Trophoblast cell (in vitro differentiated cells and primary cell): Measurements from ENCODE around the gene CLASP1.
A peak's percentile ranks its signal among the peaks of the same experiment; 100 is the strongest.
"Not testable (repeated sequence)": the region's sequence is repeated elsewhere in the genome, so short reads cannot be mapped to it uniquely, and the experiment has no call there.

Experiments used
- DNase-seq, 2 donors: peaks; one replicate each; pipeline ENCODE4 v3.0.0-alpha.2; 2016
- H2AFZ ChIP-seq: 2 replicates; pipeline ENCODE4 v1.6.1; 2013; ENCODE audit warnings: low read length, moderate library complexity, mild to moderate bottlenecking; ENCODE audit not compliant: insufficient read depth, poor library complexity
- H2AK5ac ChIP-seq: 2 replicates; pipeline ENCODE4 v1.6.1; 2013; ENCODE audit warnings: mild to moderate bottlenecking, low read length
- H2BK120ac ChIP-seq: 2 replicates; pipeline ENCODE4 v1.6.1; 2013; ENCODE audit warnings: low read length, mild to moderate bottlenecking, moderate library complexity; ENCODE audit not compliant: insufficient read depth, poor library complexity
- H2BK12ac ChIP-seq: 2 replicates; pipeline ENCODE4 v1.6.1; 2013; ENCODE audit warnings: mild to moderate bottlenecking, low read length, moderate library complexity
- H2BK5ac ChIP-seq: 2 replicates; pipeline ENCODE4 v1.6.1; 2013; ENCODE audit warnings: low read length, low read depth, moderate library complexity, mild to moderate bottlenecking; ENCODE audit not compliant: poor library complexity
- H3K14ac ChIP-seq: 2 replicates; pipeline ENCODE4 v1.6.1; 2013; ENCODE audit warnings: mild to moderate bottlenecking, low read length
- H3K18ac ChIP-seq: 2 replicates; pipeline ENCODE4 v1.6.1; 2013; ENCODE audit warnings: mild to moderate bottlenecking, low read length
- H3K23ac ChIP-seq: 2 replicates; pipeline ENCODE4 v1.6.1; 2013; ENCODE audit warnings: low read length
- H3K27ac ChIP-seq: 2 replicates; pipeline ENCODE4 v1.5.1; 2013; ENCODE audit warnings: low read depth, mild to moderate bottlenecking, inconsistent platforms, low read length, moderate library complexity
- H3K27me3 ChIP-seq: 2 replicates; pipeline ENCODE4 v1.6.1; 2013; ENCODE audit warnings: inconsistent platforms, mild to moderate bottlenecking, low read length, moderate library complexity; ENCODE audit not compliant: insufficient read depth
- H3K36me3 ChIP-seq, 2 experiments: 1 replicate in 1 of 2; 2 replicates in 1 of 2; pipeline ENCODE4 v1.6.1; 2013; ENCODE audit warnings: low read length in 2 of 2, mild to moderate bottlenecking in 2 of 2, moderate library complexity in 1 of 2; ENCODE audit not compliant: insufficient read depth in 2 of 2, control insufficient read depth in 1 of 2
- H3K4ac ChIP-seq: 2 replicates; pipeline ENCODE4 v1.6.1; 2013; ENCODE audit warnings: low read depth, mild to moderate bottlenecking, low read length, moderate library complexity
- H3K4me1 ChIP-seq, 2 experiments: 1 replicate in 1 of 2; 2 replicates in 1 of 2; pipeline ENCODE4 v1.6.1; 2013; ENCODE audit warnings: low read length in 2 of 2, mild to moderate bottlenecking in 2 of 2, moderate library complexity in 1 of 2; ENCODE audit not compliant: insufficient read depth in 2 of 2, control insufficient read depth in 1 of 2
- H3K4me2 ChIP-seq: 2 replicates; pipeline ENCODE4 v1.6.1; 2013; ENCODE audit warnings: inconsistent platforms, mild to moderate bottlenecking, low read length, moderate library complexity
- H3K4me3 ChIP-seq: 2 replicates; pipeline ENCODE4 v1.5.1; 2013; ENCODE audit warnings: mild to moderate bottlenecking, low read depth, low read length, inconsistent platforms
- H3K79me1 ChIP-seq: one replicate; pipeline ENCODE4 v1.6.1; 2013; ENCODE audit warnings: low read length
- H3K79me2 ChIP-seq: 2 replicates; pipeline ENCODE4 v1.6.1; 2013; ENCODE audit warnings: low read length, mild to moderate bottlenecking; ENCODE audit not compliant: control insufficient read depth, insufficient read depth, poor library complexity
- H3K9ac ChIP-seq: 2 replicates; pipeline ENCODE4 v1.6.1; 2013; ENCODE audit warnings: mild to moderate bottlenecking, low read length
- H3K9me3 ChIP-seq: 2 replicates; pipeline ENCODE4 v1.6.1; 2013; ENCODE audit warnings: low read depth, mild to moderate bottlenecking, control low read depth, inconsistent platforms, low read length; ENCODE audit not compliant: insufficient read depth
- H4K12ac ChIP-seq: 2 replicates; pipeline ENCODE4 v1.6.1; 2013; ENCODE audit warnings: low read depth, mild to moderate bottlenecking, low read length, moderate library complexity
- H4K8ac ChIP-seq: 2 replicates; pipeline ENCODE4 v1.6.1; 2013; ENCODE audit warnings: low read depth, mild to moderate bottlenecking, low read length, moderate library complexity
- H4K91ac ChIP-seq: one replicate; pipeline ENCODE4 v1.6.1; 2013; ENCODE audit warnings: low read depth, mild to moderate bottlenecking, low read length, moderate library complexity
- WGBS: extraction: QIAGEN DNeasy Blood & Tissue Kit; methylation state at CpG from one replicate; pipeline ENCODE4 v1.1.7; 2013; ENCODE audit warnings: missing lambda C conversion rate; ENCODE audit not compliant: insufficient read length, insufficient coverage; ENCODE audit errors: extremely low coverage; 5-methylcytosine and 5-hydroxymethylcytosine counted together

CLASP1 gene

DNA sequence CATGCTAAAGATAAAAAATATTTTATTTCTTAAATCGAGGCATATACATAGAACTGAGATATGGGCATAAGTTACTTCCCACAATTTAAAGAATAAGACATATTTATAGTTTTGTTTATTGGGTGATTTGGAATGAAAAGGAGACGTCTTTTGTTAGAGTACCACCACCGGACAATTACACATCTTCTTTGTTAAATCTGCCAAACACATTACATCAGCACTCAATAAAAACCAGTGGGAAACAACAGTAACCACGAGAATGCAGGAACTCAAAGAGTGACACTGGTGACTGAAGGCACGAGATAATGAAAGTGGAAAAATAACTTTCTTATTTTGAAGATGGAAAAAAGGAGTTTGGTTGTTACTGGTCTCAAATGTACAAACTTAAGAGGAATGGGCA is 271.6 kb downstream of the CLASP1 start:
- Histone ChIP-seq H3K18ac (no peak overlapping the region), H3K4me1 (no peaks in the 10 kb centered on the region), H3K9me3 (peaks cover 2% of the 10 kb centered on the region), H4K8ac (no peak overlapping the region), H2BK120ac (no peak overlapping the region), H3K23ac (no peak overlapping the region), H3K14ac (no peak overlapping the region), H3K4me2 (no peak overlapping the region), H4K12ac (no peak overlapping the region), H3K9ac (no peak overlapping the region), H3K27me3 (no peaks in the 10 kb centered on the region), H3K79me1 (no peaks in the 10 kb centered on the region), H4K91ac (no peak overlapping the region), H2BK5ac (no peak overlapping the region), H3K79me2 (no peaks in the 10 kb centered on the region), H2AK5ac (no peak overlapping the region), H2AFZ (no peak overlapping the region), H3K4ac (no peak overlapping the region), H3K27ac (no peak overlapping the region), H3K4me3 (no peak overlapping the region), H2BK12ac (no peak overlapping the region), H3K36me3 (peaks cover 20 to 28% of the 10 kb centered on the region in 2 experiments)
- WGBS = no CpG with 5 or more reads among the region's 5 CpGs
- no peak for DNase-seq

GRCh38 chr2:121376535-121377250 is 272.6 kb downstream of the CLASP1 start:
- Histone ChIP-seq H4K12ac (no peak overlapping the region), H2AFZ (no peak overlapping the region), H2BK5ac (no peak overlapping the region), H4K8ac (no peak overlapping the region), H3K27me3 (no peaks in the 10 kb centered on the region), H2BK12ac (no peak overlapping the region), H3K4me1 (no peaks in the 10 kb centered on the region), H3K36me3 (peaks cover 15 to 21% of the 10 kb centered on the region in 2 experiments), H3K23ac (no peak overlapping the region), H3K79me2 (no peaks in the 10 kb centered on the region), H4K91ac (no peak overlapping the region), H3K79me1 (no peaks in the 10 kb centered on the region), H3K14ac (no peak overlapping the region), H3K18ac (no peak overlapping the region), H3K27ac (no peak overlapping the region), H3K9ac (no peak overlapping the region), H3K4me2 (no peak overlapping the region), H3K4ac (no peak overlapping the region), H3K4me3 (no peak overlapping the region), H3K9me3 (peaks cover 2% of the 10 kb centered on the region), H2BK120ac (no peak overlapping the region), H2AK5ac (no peak overlapping the region)
- WGBS = no CpG with 5 or more reads among the region's 5 CpGs
- DNase-seq = no peak

DNA sequence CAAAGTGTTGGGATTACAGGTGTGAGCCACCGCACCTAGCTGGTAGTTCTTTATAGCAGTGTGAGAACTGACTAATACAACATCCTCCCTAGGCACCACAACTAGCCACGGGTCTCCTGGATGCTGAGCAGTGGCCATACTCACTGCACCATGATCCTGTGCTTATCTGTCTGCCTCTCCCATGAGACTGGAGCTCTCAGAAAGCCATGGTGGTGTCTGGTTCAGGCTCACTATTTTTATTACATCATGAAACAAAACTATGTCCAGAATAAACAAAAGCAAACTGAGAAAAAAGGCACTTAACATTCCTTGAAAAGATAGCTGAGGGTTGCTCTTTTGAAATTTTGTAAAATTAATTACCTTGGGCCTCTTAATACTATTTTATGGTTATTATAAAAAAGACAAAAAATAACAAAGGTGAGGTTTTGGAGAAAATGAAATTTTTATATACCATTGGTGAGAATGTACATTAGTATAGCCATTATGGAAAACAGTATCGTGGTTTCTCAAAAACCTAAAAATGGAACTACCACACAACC is 273.6 kb downstream of the CLASP1 start:
- no peak overlapping the region for H3K4me3 ChIP-seq
- no peak overlapping the region for H3K4ac ChIP-seq
- no peak overlapping the region for H2BK5ac ChIP-seq
- H2BK120ac ChIP-seq = no peak overlapping the region
- no peaks in the 10 kb centered on the region for H3K79me1 ChIP-seq
- no peaks in the 10 kb centered on the region for H3K27me3 ChIP-seq
- no peak overlapping the region for H4K91ac ChIP-seq
- no peak overlapping the region for H2AFZ ChIP-seq
- H2BK12ac ChIP-seq = no peak overlapping the region
- no peak for DNase-seq
- H3K23ac ChIP-seq = peak overlapping the region; percentile 13
- H3K4me2 ChIP-seq = no peak overlapping the region
- peaks cover 2% of the 10 kb centered on the region for H3K9me3 ChIP-seq
- H3K4me1 ChIP-seq = no peaks in the 10 kb centered on the region
- H4K12ac ChIP-seq = no peak overlapping the region
- H3K14ac ChIP-seq = no peak overlapping the region
- no peaks in the 10 kb centered on the region for H3K79me2 ChIP-seq
- H4K8ac ChIP-seq = no peak overlapping the region
- no peak overlapping the region for H3K18ac ChIP-seq
- peaks cover 14 to 18% of the 10 kb centered on the region in 2 experiments for H3K36me3 ChIP-seq
- H3K27ac ChIP-seq = no peak overlapping the region
- H3K9ac ChIP-seq = no peak overlapping the region
- no CpG with 5 or more reads among the region's 3 CpGs for WGBS
- H2AK5ac ChIP-seq = no peak overlapping the region

DNA sequence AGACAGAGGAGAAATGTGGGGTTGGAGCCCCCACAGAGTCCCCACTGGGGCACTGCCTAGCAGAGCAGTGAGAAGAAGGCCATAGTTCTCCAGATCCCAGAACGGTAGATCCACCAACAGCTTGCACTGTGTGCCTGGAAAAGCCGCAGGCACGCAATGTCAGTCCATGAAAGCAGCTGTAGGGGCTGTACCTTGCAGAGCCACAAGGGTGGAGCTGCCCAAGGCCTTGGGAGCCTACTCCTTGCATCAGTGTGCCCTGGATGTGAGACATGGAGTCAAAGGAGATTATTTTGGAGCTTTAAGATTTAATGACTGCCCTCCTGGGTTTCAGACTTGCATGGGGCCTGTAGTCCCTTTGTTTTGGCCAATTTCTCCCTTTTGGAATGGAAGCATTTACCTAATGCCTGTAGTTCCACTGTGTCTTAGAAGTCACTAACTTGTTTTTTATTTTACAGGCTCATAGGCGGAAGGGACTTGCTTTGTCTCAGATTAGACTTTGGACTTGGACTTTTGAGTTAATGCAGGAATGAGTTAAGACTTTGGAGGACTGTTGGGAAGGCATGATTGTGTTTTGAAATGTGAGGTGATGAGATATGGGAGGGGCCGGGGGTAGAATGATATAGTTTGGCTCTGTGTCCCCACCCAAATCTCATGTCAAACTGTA is 274.7 kb downstream of the CLASP1 start:
- no CpG with 5 or more reads among the region's 5 CpGs for WGBS

More for the DNA sequence above, 274.7 kb downstream of the CLASP1 start:
- not testable (repeated sequence) for H3K4ac ChIP-seq, H4K91ac ChIP-seq, H4K8ac ChIP-seq, H2AFZ ChIP-seq, H3K4me2 ChIP-seq, H3K18ac ChIP-seq, H2AK5ac ChIP-seq, H2BK5ac ChIP-seq, H3K9me3 ChIP-seq, DNase-seq, H3K23ac ChIP-seq, H3K27ac ChIP-seq, H3K14ac ChIP-seq, H2BK12ac ChIP-seq, H3K4me3 ChIP-seq, H3K27me3 ChIP-seq, H3K79me2 ChIP-seq, H3K79me1 ChIP-seq, H4K12ac ChIP-seq, H3K9ac ChIP-seq, H3K4me1 ChIP-seq, H2BK120ac ChIP-seq
- peaks cover 12 to 18% of the 10 kb centered on the region in 2 experiments for H3K36me3 ChIP-seq
